ENCODE measurements around the gene ITPR2.
"Not testable (repeated sequence)": the region's sequence is repeated elsewhere in the genome, so short reads cannot be mapped to it uniquely, and the experiment has no call there.

ITPR2 gene

DNA sequence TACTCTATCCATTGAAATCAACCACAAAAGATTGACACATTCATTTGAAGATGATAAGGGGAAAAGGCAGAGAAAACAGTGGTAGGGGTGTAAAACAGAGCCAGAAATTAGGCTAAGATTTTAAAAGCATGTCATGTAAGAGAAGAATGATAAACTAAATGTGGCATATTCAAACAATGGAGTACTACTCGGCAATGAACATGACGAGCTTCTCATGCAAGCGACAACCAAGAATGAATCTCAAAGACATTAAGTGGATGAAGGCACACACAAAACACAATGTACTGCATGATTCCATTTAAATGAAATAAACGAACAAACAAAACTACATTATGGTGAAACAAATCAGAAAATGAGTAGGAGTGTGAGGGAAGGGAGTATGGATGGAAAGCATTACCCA, 134.8 kb downstream of the ITPR2 start:
- no peak for DNase-seq

DNA sequence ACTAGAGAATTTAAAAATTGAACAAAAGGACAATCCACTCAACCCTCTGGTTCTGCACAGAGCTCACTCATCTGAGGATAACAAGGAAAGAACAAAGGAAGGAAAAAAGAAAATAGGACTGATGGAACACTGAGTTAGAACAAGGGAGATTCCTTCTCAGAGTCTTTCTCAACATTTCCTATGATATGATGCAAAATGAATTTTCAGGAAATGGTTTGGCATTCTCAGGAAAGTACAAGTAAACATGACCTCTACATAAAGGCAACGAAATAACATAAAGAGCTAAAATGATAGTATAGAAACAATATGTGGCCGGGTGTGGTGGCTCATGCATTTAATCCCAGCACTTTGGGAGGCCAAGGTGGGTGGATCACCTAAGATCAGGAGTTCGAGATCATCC, 135.8 kb downstream of the ITPR2 start:
- no peak for DNase-seq

DNA sequence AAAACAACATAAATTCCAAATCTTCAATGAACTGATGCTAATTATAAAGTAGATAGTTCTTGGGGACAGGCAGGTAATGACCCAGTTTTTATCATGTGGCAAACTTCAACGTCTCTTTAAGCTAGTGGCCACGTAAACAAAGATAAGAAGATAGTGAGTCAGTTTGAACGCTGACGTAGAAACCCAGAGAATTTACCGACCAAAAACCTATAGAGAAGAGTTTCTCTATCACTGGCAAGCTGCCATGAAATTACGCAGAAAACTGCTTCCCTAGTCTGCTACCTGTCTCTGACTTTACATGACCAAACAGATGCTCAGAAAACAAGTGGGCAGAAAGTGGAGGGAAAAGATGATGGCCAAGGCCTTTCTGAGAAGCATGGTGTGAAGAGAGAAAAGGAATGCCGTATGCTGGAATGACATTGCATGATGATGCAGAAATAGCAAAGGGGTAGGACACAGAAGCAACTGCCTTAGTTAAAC, 136.3 kb downstream of the ITPR2 start:
- no peak for DNase-seq

DNA sequence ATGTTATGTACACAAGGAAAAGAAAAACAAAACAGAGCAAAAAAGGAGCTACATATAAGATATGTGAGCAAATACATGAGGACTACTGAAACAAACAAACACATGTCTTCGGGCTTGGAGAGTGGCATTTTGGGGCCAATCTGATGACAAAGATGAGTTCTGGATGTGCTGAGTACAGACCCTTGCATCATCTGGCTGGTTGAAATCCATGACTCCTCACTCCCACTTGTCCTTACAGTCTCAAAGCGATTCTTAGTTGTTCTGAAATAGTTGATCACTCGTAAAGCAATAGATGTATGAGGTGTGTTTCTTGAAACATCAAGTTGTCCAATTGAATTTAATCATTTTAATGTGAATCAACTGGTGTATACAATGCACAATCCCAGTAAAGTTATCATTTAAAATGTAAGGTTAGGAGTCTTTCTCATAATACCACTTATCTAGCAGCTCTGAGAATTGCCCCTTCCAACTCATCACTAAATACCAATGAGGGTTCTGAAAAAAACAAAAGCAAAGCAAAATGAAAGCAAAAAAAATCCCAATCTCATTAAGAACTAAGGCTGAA, 136.9 kb downstream of the ITPR2 start:
- DNase-seq = no peak

DNA sequence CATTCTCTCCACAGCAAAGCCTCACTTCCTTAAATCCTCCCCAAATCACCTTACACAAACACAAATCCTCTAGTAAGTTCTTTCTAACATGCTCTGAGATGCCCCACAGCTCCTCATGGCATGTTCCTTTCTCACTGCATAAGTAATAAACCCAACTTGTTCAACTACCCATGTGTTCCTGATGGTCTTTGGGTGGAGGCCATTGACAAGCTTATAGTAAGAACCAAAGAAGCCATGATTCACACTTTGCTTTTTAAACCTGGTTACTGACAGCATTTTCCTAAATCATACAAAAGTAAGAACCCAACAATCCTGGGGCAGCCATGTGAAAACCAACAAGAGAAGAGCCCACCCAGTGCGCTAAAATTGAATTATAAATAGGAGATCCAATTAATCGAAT, 138.6 kb downstream of the ITPR2 start:
- no peak for DNase-seq

DNA sequence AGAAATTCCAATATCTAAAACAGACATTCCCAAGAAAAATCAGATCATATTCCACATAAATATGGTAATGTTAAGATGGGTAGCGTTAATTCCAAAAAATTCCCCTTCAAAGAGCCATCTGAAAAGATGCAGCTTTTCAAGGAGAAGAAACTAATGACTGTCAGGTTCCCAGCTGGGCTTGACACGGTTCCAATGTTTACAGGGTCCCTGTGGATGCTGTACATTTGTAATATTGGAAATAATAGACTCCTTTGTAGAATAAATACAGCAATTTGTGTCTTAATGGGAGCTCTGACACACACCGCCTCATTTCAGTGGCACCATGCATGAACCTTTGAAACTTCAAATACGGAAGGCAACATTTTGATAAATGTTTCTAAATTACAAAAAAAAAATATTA, 140.6 kb downstream of the ITPR2 start:
- no peak for DNase-seq

DNA sequence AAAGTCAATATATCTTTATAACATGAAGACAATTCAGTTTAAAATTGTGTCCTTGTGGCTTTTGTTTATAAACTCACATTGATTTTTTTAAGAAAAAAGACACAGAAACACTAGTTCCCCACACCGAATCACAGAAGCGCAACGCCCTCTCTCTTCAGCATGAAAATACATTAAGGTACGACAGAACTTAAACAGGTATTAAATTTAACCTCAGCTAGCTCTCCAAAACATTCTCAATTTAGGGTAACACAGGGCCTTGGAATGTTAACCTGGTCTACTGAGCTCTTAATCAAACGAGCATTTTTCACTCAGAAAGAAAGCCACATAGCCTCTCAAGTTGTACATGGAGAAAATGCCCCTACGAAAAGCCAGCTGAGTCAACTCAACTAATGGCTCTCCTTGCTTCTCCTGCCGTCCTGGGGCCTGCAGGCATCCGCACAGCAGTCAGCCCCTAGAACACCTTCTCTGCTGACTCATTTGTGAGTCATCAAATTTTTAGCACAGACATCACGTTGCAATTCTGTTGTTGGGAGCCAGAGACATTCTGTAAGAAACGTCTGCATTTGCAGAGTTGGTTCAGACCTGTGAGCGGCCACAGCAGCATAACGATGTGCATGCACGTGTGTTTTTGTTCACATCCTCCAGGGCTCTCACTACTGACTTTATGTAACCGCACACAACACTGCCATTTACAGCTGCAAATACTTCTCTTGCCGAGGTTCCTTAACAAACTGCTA, 141.6 kb downstream of the ITPR2 start:
- DNase-seq = peak; percentile 5

DNA sequence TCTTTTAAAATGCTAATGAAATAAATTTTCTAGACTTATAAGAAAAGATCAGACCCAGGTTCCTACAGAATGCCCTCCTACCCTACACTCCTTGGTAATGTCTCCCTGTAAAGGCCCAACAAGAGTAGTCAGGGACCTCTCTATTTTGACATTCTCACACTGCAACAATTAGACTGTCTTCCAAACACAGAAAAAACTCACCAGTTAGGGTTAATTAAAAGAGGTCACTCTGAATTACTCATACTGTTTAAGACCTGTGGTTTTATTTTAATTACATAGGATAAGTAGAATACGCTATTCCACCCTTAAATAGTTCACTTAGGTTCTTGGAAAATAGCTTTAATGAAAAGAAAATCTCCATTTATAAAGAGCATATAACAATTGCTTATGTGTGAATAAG, 142.4 kb downstream of the ITPR2 start:
- no peak for DNase-seq

DNA sequence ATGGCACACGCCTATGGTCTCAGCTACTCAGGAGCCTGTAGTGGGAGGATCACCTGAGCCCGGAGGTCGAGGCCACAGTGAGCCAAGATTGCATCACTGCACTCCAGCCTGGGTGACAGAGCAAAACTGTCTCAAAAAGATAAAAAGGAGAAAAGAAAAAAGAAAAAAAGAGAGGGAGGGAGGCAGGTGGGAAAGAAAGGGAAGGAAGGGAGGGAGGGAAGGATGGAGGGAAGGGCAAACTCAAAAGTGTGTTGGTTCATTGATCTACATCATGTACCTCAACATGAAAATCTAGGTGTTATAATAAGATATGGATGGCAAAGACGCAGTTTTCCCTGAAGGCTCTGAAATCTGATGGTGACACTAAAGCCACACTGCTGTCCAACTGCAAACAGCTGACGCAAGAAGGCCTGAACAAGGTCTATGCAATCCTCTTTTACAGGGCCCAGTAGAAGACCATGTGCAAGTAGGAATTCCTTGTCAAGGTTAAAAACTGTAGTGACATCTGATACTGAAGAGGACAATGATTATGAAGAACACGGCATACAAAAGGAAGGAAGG, 143.6 kb downstream of the ITPR2 start:
- no peak for DNase-seq

DNA sequence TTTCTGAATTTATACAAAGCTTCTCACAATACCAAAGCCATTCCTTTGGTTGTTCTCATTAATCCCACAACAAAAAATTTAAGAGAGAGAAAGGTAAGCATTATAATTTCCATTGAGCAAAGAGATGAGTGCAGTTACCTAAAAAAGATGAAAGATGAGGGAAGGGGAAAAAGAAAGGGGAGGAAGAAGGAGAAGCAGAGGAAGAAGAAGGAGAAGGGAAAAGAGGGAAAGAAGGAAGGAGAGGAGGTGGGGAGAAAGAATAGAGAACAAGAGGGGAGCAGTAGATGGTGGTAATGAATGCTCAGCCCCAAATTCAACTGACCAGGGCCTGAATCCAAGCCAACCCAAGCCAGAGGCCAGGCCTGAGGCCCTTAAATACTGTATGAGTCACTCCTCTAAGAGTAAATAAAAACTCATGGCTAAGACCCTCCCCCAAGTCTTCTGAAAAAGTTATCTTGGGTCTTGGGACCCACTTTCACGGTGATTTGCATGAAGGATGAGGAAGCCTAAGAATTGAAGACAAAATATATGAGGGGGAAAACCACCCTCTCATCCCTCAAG, 144.6 kb downstream of the ITPR2 start:
- DNase-seq = no peak

DNA sequence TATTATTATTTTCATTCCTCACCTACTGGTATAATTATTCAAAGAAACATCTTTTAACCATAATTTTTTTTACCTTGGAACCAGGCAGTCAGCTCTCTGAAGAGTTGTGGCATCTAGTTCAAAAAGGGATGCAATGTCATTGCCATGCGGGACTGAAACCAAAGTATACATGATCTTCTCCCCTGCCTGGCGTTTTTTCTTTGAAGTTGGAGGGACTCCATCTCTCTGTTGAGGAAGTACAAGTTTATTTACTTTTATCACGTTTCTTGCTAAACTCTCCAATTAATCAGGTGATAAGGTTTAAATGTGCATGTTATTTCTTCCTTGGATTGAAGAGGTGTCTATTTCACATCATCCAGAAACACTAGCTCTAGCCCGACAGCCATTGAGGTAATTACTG, 146.6 kb downstream of the ITPR2 start:
- no peak for DNase-seq

DNA sequence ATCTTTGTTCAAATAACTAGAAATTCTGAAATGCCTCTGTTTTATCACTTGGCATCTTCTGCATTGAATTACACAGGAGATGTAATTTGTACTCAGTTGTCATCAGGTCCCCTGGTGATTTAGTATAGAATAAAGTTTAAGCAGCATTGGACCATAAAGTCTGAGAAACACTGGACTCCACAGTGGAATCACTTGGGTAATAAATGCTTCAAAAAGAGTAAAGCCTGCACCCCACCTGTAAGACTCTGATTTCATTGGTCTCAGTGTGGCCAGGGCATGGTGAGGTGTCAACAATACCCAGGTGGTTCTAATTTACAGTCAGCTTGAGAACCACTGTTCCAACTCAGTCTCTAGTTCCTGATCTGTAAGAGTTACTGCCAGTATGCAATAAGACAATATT, 148.9 kb downstream of the ITPR2 start:
- no peak for DNase-seq

DNA sequence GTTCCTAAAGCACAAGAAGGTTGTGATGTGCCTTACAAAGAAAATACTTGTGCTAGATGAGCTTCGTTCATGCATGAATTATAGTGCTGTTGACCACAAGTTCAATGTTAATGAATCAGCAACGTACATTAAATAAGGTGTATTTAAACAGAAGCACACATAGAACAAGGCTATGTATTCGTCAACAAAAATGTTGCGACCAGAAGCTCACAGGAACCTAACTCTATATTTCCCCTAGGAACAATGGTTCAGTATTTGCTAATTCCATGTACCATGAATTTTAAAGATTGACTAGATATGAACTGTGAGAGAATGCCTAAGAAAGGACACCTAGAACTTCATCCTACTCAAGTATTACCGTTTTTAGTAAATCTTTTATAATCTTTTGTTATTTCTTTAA, 149.6 kb downstream of the ITPR2 start:
- no peak for DNase-seq

DNA sequence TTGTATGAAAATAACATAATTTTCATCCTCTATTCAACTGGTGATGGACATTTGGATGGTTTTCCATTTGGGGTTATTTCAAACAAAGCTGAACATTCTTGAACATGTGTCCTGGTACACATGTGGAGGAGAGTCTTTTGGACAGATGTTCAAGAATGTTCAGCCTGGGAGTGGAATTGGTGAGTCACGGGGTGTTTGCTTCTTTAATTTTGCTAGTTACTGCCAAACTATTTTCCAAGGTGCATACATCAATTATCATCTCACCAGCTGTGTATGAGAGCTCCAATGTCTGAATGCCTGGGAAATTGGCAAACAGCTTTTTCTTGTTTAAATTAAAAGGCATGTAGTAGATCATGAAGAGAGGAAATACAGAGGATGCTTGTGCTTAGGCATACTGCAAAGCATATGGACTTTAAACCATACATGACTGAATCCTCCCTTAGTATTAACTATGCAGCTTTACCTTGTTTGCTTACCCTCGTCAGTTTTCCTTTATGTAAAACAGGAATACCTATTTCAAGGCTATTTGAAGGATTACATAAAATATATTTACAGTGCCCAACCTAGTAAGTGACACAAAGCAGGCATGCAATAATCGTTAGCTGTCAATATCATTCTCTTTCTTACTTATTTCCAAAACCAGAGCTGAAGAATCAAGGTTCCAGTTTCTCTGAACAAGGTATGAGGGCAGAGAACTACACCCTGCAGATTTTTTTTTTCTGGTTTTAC, 152.1 kb downstream of the ITPR2 start:
- DNase-seq = no peak

DNA sequence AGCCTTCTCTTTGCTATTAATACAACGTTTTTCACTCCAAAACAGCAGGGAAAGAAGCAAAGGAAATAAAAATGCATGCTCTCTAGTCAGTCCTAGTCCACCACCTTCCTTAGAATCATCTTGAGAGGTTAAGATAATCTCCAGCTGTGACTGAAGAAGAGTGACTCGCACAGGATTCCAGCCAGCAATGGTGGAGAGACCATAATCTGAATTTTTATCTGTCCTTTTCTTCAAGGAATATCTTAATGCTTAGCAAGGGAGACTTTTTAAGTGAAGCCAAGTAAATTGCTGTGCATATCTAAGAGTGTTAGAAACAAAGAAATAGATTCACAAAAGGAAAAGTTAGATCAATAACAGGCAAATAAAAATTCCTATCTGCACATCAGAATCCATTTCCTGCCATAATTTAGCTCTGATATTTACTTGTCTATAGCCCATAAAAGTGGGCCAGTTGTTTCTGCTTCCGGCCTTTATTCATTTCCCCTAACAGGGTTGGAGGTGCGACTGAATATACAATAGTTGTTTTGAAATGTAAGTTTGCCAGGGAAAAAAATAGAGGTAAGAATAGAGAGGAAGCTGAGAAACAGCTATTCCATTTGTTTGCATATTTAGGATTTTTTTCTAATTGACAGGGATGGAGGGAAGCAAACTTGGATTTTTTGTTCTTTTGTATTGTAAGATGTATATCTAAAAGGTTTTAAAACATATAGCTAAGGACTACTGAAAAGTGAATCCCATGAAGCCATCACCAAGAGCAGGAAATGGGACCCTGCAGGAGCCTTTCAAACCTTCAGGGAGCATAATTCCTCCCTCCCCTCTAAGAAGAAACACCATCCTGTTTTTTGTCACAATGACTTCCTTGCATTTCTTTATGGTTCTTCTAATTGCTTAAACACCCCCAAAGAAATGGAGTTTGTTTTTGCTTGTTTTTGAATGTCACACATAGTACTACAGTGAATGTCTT, 154.0 kb downstream of the ITPR2 start:
- no peak for DNase-seq

DNA sequence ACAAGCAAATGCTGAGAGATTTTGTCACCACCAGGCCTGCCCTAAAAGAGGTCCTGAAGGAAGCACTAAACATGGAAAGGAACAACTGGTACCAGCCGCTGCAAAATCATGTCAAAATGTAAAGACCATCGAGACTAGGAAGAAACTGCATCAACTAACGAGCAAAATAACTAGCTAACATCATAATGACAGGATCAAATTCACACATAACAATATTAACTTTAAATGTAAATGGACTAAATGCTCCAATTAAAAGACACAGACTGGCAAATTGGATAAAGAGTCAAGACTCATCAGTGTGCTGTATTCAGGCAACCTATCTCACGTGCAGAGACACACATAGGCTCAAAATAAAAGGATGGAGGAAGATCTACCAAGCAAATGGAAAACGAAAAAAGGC, 161.5 kb downstream of the ITPR2 start:
- DNase-seq = not testable (repeated sequence)

DNA sequence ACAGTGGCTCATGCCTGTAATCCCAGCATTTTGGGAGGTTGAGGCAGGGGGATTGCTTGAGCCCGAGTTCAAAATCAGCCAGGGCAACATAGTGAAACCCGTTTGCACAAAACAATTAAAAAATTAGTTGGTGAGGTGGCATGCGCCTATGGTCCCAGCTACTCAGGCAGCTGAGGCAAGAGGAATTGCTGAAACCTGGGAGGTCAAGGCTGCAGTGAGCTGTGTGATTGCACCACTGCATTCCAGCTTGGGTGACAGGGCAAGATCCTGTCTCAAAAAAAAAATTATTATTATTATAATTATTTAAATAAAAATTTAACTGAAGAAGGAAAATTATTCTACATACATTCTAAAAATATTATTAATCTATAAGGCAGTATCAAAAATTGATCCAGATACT, 164.1 kb downstream of the ITPR2 start:
- no peak for DNase-seq

DNA sequence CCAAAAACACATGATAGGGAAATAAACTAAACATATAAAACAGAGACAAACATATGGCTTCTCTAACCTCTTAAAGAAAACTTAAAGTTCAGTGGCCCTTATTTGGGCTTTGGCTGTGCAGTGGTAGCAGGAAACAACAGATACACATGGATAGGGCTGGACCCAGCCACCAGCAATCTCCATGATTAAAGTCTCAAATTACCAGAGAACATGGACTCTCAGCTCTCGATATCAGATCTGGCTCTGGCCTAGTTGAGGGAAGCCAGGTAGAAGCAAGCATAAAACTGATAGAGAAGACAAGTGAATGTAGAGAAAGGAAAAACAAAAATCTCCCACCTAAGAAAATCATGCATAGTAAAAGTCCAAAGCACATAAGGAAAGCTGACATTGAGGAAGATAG, 164.8 kb downstream of the ITPR2 start:
- DNase-seq = no peak

DNA sequence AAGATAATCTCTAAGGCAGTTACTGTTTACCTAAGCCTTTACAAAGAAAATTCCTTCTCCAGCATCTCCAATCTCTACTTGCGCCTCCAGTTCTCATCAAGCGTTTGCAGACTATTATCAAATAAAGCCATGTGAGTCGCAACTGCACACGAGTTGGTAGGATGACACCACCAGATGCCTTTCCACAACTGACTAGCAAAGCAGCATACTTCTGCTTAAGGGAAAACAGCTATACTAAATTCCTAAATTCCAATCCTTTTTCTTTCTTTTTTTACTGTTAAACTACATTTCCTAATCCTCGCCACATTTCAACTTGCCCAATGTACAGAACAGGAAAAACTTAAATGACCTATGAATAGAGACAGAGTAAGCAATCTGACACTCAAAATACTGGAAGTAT, 166.7 kb downstream of the ITPR2 start:
- DNase-seq = no peak

DNA sequence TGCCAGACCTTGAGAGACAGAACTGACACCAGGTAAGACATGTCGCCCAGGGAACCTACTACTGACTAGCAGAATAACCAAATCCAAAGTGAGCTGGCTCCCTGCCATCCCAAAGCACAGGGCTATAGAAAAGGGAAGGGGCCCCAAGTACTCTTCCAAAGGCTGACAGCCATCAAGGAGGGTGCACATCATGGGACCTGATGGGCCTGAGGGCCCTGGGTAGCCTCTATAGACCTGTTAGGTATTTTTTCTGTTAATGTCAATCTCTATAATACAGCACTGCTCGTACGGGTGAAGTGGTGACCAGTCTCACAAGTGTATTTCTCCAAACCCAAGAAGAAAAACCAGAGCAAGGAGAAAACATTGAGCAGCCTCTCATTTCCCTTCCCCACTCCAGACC, 171.6 kb downstream of the ITPR2 start:
- no peak for DNase-seq

DNA sequence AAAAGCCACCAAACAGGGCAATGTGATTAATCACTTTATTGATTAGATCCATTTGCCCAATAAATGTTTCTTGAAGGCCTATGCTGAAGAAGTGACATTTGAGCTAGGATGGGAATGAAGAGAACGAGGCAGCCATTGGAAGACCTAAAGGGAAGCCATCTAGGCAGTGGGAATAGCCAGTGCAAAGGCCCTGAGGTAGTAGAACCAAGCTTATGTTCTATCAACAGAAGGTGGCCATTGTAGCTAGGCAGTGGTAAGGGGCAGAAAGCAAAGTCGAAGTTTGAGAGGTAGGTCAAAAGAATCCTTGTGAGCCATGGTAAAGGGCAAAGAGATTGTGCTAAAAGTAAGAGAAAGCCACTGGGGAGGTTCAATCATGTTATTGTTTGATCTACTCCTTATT, 173.1 kb downstream of the ITPR2 start:
- no peak for DNase-seq

DNA sequence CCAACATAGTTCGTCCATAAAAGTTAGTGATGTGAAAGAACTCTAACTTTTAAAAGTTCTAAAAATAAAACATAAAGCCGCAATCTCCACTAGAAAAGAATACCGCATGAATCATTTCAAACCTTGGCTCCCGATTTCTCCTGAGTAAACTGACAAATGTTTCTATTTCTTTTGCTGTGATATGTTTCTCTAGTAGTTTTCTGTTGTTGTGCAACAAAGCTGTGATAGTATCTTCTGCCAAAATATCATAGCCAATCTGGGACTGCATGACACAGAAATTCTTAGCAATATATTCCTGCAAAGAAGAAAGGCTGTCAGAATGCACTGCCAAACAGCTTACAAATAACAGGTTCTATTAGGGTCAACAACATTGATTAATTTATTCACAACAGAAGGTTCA, 174.0 kb downstream of the ITPR2 start:
- no peak for DNase-seq

All from NK-92 treated with Interleukin-12 subunit alpha and Interleukin-12 subunit beta, amount 100 ng/mL, for 24 hours (cell line).